ENCODE measurements around the gene SLC29A1. TPM values are rescaled to one million over a fixed set of nuclear protein-coding genes. Genes with fewer than 3 reads are reported as not detected.

The SLC29A1 gene
- total RNA-seq, 4 donors from 2014 or later, result 39.7 to 83.3 (median 55.8) TPM

DNA sequence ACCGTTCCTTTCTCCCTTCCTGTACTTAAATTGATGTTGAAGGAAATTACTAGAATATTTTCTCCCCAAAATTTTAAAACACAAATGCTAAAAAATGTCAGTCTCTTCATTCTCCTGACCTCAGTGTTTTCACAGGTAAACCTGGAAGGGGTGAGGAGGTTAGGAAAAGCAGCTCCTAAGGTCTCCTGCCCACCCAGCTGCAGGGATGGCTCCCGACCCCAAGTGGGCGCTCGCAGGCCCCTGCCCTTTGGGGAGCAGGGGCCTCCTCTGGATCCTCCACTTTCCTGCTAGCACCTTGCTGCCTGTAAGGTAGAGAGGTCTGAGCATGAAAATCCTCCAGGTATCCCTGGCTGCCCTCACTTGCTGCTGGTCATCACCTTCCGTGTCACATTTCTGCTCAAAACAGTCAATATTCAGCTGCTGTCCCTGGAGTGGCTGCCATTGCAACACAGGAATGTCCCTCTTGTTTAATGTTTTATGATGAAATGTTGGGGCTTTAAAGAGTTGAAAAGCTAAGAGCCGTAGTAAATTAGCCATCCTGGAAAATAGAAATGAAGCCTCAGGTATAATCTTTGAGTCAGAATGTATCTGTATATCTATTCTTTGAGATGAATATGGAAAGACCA, 12.6 kb downstream of the SLC29A1 start:
- H3K36me3 ChIP-seq, result peaks cover 3 to 18% of the 10 kb centered on the region in 2 donors
- peak overlapping the region in 2 of 3 donors; percentile 85 to 89 for H3K27ac ChIP-seq
- intact Hi-C loops (cut with DNase I), result loop anchor here (5.0 to 10.0 kb wide), 2 partner anchors 64 to 141 kb away; no protein-coding TSS in a partner anchor
- H3K4me3 ChIP-seq (replicated peaks in 1 of 3), result no peak overlapping the region
- TF ChIP-seq POLR2A (IDR thresholded peaks at IDR 0.05), result no peak
- TF ChIP-seq, protein P1, sequence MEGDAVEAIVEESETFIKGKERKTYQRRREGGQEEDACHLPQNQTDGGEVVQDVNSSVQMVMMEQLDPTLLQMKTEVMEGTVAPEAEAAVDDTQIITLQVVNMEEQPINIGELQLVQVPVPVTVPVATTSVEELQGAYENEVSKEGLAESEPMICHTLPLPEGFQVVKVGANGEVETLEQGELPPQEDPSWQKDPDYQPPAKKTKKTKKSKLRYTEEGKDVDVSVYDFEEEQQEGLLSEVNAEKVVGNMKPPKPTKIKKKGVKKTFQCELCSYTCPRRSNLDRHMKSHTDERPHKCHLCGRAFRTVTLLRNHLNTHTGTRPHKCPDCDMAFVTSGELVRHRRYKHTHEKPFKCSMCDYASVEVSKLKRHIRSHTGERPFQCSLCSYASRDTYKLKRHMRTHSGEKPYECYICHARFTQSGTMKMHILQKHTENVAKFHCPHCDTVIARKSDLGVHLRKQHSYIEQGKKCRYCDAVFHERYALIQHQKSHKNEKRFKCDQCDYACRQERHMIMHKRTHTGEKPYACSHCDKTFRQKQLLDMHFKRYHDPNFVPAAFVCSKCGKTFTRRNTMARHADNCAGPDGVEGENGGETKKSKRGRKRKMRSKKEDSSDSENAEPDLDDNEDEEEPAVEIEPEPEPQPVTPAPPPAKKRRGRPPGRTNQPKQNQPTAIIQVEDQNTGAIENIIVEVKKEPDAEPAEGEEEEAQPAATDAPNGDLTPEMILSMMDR (IDR thresholded peaks at IDR 0.05), result no peak
- no peaks in the 10 kb centered on the region for H3K9me3 ChIP-seq
- H3K4me1 ChIP-seq, result peaks cover 31 to 40% of the 10 kb centered on the region in 2 donors
- WGBS, 2 donors, result 88 to 94% methylated on average over 6 of the region's 6 CpGs
- H3K27me3 ChIP-seq, result no peaks in the 10 kb centered on the region
- no peak for DNase-seq

DNA sequence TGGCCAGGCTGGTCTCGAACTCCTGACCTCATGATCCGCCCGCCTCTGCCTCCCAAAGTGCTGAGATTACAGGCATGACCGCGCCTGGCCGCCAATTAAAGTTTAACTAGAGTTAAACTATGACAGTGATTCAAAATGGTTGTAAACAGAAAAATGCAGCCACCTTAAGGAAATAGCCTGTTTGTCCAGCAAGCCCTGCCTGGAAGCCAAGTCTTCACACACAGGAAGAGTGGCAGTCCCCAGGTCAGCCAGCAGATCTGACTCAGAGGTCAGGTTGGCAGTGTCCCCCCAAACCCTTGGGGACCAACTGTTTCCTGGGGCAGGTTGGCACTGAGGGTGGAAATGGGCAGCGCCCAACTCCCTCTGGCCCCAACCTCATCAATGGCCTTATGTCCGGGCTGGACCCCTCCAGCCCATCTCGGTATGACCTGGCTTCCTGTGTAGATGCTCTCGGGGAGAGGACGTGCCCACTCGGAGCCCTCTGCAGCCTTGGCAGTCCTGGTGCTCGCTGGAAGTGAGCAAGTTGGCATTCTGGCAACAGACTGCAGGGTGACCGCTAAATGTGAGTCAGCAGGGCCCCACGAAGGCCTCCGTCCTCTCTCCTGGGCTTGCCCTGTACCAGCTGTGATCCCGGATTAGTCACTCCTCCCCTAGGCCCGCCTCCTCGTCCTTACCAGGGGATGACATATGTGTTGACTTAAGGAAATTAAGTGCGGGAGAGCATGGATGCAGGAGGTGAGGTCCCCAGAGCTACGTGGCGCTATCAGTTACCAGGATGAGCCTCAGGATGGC, 13.8 kb downstream of the SLC29A1 start:
- H3K36me3 ChIP-seq, result peaks cover 0 to 7% of the 10 kb centered on the region in 2 donors
- WGBS, 2 donors, result 42 to 45% methylated on average over 16 of the region's 22 CpGs
- H3K9me3 ChIP-seq, result no peaks in the 10 kb centered on the region
- peak; percentile 94 to 96 for DNase-seq
- H3K4me3 ChIP-seq (replicated peaks in 1 of 3), result peak overlapping the region in 2 of 3 donors; percentile 55 to 85
- peak overlapping the region; percentile 96 to 99 (median 97) for H3K27ac ChIP-seq
- no peaks in the 10 kb centered on the region for H3K27me3 ChIP-seq
- intact Hi-C loops (cut with DNase I), result loop anchor here (5.0 to 10.0 kb wide), 2 partner anchors 65 to 142 kb away; no protein-coding TSS in a partner anchor
- TF ChIP-seq POLR2A (IDR thresholded peaks at IDR 0.05), result peak; percentile 39 to 71
- TF ChIP-seq, protein P1 (IDR thresholded peaks at IDR 0.05), result no peak
- peaks cover 31 to 40% of the 10 kb centered on the region in 2 donors for H3K4me1 ChIP-seq

GRCh38 chr6:44237813-44238433, 14.5 kb downstream of the SLC29A1 start:
- 3 to 8% methylated on average over 16 to 34 of the region's 42 CpGs for WGBS, 2 donors
- Histone ChIP-seq H3K4me3 (replicated peaks in 1 of 3) (peak overlapping the region in 2 of 3 donors; percentile 55 to 85), H3K9me3 (no peaks in the 10 kb centered on the region), H3K36me3 (peaks cover 0 to 2% of the 10 kb centered on the region in 2 donors), H3K4me1 (peaks cover 31 to 34% of the 10 kb centered on the region in 2 donors), H3K27me3 (no peaks in the 10 kb centered on the region), H3K27ac (peak overlapping the region; percentile 96 to 99 (median 97))
- TF ChIP-seq POLR2A (IDR thresholded peaks at IDR 0.05), result peak; percentile 10 to 44
- TF ChIP-seq, protein P1 (IDR thresholded peaks at IDR 0.05), result peak; percentile 93 to 98 (median 96)
- DNase-seq, result peak; percentile 80 to 84
- intact Hi-C loops (cut with DNase I), result loop anchor here (5.0 to 10.0 kb wide), 2 partner anchors 66 to 143 kb away; no protein-coding TSS in a partner anchor

- Histone ChIP-seq H3K36me3 (no peaks in the 10 kb centered on the region), H3K4me3 (replicated peaks in 1 of 3) (no peak overlapping the region), H3K27ac (no peak overlapping the region), H3K9me3 (no peaks in the 10 kb centered on the region), H3K27me3 (no peaks in the 10 kb centered on the region), H3K4me1 (peaks cover 23 to 25% of the 10 kb centered on the region in 2 donors)
- WGBS, 2 donors, result 88 to 89% methylated on average over 7 of the region's 7 CpGs
- DNase-seq, result no peak
- TF ChIP-seq POLR2A (IDR thresholded peaks at IDR 0.05), result no peak
- TF ChIP-seq, protein P1 (IDR thresholded peaks at IDR 0.05), result no peak
- intact Hi-C loops (cut with DNase I), result loop anchor here (5.0 to 10.0 kb wide), 2 partner anchors 67 to 144 kb away; no protein-coding TSS in a partner anchor
These were observed 15.4 kb downstream of the SLC29A1 start for GRCh38 chr6:44238687-44239350.
